ENCODE data around the gene EMP1.
A peak's percentile ranks its signal among the peaks of the same experiment; 100 is the strongest.

The EMP1 gene, protein sequence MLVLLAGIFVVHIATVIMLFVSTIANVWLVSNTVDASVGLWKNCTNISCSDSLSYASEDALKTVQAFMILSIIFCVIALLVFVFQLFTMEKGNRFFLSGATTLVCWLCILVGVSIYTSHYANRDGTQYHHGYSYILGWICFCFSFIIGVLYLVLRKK

DNA sequence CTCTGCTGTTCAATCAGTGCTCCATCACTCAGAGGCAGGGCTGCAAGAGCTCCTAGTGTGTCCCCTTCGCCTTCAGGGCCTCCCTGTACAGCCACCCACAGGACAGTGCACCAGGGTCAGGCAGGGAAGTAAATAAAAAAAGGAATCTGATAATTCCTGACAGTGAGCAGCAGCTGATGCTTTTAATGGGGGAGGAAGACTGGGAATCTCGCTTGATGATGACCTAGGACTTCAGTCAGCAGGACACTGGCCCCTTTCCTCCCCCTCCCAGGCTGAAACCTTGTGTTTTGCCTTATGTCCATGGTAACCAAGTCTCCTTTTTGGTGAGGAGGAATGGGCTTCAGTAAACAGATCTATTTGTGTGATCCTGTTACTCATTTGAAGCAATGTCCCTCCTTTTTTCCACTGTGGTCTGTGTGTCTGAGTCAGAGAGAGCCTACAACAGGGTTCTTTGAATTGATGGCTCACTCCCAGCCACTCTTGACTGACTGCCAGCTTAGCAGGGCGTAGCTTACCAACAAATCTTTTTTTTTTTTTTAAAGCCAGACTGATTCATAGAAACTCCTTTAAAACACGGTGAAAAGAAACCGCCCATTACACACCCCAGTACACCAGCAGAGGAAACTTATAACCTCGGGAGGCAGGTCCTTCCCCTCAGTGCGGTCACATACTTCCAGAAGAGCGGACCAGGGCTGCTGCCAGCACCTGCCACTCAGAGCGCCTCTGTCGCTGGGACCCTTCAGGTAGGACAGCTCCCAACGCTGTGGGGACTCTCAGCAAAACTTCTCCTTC lies at the start of gene EMP1:
EMP1 (plus strand) TSS at position 597 of the 792 bp plus-strand sequence. CDS start 14,785 bp downstream, outside the sequence.
- DNase-seq (ENCODE audit: low read depth in 2 of 2) = peak; percentile 38 to 53

DNA sequence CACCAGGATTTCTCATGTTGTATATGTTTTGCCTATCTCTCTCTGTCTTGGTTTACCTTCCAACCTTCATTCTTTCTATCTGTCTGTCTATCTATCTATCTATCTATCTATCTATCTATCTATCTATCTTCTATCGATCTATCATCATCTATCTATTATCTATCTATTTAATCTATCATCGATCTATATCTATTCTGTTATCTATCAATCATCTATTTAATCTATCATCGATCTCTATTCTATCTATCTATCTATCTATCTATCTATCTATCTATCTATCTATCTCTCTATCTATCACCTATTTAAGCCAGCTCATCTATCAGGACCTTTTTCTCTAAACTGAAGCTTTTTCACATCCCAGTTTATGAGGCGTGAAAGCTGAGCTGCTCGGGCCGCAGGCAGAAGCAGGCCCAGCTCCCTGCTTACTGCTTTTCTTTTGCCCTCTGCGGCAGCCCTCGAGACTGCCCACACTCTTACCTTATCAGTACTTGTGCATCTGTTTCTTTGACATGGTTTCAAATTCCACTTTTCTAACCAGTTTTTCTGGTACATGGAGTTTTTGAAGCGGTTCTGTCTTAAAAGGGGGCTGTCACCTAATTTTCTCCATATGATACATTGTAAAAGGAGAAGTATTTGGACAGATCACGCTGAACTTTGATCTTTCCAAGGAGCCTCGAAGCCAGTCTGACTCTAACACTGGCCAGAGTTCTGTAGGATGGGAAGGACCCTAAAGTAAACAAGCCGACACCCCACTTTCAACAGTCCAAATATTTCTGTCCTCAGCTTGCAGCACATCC lies 48.6 kb upstream of the EMP1 start:
- no peak for DNase-seq (ENCODE audit: low read depth in 2 of 2)

DNA sequence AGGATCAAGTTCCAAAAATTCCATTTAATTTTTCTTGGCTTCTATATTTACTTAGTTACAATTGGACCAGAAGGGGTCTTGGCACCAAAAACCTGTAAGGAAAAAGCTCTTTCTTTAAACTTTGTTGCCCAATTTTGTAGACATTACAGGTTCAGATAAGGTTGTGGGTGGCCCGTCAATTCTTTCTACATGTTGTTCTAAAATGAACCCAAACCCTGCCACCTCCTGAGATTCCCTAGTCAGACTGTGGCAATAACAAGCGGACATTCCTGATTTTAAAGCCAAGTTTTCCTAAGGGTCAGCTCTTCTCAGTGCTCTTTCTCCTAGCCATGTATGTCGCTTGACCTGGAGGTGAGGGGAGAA lies 48.1 kb upstream of the EMP1 start:
- DNase-seq (ENCODE audit: low read depth in 2 of 2) = no peak

DNA sequence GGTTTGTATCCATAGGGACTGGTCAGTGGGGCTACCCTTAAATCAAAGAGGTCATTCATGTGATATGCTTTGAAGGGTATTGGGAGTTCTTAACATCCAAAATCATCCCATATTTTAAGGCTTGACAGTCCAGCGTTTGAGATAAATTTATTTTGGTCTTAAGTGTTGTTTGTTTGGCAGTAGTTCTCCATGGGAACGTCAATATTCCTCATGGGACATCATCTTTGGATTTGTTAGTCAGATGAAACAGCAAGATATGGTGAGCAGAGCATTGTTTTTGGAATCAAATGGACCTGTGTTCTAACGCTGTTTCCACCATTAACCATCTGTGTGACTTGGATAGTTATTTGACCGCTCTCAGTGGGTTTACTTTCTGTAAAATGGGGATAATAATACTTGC lies 47.1 kb upstream of the EMP1 start:
- DNase-seq (ENCODE audit: low read depth in 2 of 2) = no peak

DNA sequence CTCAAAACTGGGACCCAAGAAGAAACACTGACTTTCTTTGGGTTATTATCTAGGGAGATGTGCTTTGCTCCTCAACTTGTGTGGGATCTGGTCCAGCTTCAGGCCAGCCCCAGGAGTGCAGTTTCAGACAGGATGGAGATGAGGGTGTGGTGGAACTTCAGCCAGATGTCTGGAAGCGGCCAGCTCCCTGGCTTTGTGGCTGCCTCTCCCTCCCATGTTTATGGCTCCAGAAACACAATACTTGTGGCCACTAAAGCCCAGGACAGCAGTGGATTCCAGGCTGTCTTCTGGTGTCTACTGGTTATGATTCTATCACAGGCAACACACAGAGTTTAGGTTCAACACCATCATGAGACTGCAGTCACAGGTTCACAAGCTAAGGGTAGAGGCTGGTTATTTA lies 44.2 kb upstream of the EMP1 start:
- DNase-seq (ENCODE audit: low read depth in 2 of 2) = no peak

DNA sequence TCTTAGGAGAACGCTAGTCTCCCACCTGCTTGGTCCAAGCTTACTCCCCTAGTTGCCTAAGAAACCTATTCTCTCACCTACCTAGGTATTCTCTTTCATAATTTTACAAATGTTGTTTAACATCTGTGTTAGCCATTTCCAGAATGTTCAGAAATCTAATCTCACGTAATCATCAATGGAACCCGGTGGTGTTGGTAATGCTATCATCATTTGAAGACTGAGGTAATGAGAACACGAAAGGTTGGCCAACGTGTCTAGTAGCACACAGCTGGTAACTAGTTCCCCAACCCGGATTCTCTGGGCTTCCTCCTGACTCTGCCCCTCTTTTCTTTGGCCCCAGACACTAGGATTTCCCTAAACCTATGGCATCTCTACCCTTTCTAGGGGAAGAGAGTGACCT lies 43.8 kb upstream of the EMP1 start:
- DNase-seq (ENCODE audit: low read depth in 2 of 2) = no peak

DNA sequence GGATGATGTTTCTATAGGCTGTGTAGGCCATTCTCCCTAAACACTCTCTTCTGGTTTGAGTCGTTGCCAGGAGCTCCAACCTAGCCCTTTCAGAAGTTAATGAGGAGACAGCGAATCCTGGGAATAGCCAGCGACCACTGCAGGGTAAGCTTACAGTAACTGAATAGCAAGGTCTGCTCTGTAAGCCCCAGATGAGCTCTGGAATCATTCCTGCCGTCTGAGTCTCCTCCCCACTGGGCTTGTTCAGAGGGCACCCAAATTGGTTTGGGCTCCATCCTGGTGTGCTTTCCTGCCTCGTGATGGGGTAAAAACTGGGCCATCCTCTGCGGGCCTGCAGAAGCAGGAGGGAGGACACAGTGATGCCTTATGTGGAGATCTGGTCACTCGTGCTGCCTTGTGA lies 43.3 kb upstream of the EMP1 start:
- no peak for DNase-seq (ENCODE audit: low read depth in 2 of 2)

DNA sequence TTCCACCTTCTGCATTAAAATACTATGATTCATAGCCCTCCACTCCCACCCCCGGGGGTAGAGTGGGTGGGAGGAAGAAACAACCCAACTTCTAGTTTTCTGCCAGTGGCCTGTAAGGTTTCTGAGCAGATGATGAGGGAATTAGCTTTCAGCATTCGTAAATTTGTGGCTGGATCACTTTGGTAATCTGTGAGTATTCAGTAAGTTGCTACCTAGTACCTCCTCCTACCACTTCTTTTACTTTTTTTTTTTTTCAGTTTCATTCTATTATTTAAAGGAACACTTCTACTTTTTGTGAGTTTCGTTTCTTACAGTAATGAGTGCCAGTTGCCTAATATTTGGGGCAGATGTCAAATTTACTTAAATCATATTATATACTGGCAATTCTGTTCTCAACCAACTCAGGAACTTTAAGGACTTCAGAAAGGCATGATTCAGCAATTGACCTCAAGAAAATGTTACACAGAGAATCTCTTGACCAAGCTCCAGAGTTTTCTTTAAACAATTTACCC lies 42.4 kb upstream of the EMP1 start:
- DNase-seq (ENCODE audit: low read depth in 2 of 2) = no peak

DNA sequence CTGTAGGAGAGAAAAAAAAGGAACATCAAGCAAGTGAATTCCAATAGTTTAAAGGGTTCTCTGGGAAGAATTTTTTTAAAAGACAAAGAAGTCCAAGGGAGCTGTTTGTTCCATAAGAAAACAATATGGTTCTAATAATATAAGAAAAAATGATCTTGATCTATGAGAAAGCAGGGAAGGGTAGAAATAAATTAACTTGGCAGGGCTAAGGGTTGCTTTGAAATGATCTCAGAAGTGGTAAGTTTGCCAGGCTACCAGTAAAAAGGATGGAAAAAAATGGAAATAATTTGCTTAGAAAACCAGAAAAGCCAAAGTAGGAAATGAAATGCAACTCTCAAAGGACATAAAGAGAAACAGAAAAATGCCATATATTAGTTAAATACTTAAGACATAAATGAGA lies 41.7 kb upstream of the EMP1 start:
- no peak for DNase-seq (ENCODE audit: low read depth in 2 of 2)

DNA sequence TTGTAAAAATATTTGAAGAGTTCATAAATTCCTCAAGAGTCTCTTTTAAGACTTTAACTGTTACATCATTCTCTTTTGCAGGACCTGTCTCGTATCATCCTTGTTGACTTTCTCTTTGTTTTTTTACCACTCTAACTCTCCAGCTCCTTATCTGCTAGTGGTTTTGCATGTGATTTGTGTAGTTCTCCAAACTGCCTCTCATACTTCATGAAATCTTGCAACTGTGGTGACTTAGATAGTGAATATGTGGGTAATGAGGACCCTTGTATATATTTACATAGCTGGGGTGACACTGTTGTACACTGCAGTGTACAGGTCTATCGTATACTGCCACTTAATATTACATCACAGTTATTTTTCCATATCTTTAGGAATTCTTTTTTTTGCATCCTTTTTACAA lies 40.2 kb upstream of the EMP1 start:
- no peak for DNase-seq (ENCODE audit: low read depth in 2 of 2)

DNA sequence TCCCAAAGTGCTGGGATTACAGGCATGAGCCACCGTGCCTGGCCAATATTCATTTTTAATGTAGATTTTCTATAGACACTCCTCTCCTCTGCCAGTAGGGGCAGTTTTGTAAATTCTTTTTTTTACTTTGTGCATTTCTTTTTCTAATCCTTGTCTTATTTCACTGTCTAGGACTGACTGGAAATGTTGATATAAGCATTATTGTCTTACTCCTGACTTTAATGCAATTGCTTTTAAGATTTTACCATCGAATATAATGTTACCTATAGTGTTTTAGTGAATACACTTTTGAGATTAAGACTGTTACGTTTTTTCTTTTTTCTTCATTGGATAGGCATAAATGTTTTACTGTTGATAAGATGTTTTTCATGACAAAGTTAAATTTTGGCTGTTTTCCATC lies 35.4 kb upstream of the EMP1 start:
- DNase-seq (ENCODE audit: low read depth in 2 of 2) = no peak

DNA sequence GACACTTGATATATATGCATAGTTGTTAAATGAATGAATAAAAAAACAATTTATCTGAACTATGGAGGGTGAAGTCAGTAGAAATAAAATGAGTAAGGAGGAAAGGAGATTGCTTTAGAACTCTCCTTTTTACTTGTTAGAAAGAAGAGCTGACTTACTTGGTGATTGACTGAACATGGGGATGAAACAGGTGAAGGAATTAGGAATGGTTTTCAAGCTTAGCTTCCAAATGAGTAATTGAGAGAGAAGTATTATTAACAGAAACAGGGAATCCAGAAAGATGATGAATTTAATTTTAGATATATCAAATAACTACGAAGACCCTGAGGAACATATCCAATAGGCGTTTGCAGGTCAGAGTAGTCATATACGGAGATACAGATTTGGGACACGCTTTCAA lies 33.6 kb upstream of the EMP1 start:
- no peak for DNase-seq (ENCODE audit: low read depth in 2 of 2)

DNA sequence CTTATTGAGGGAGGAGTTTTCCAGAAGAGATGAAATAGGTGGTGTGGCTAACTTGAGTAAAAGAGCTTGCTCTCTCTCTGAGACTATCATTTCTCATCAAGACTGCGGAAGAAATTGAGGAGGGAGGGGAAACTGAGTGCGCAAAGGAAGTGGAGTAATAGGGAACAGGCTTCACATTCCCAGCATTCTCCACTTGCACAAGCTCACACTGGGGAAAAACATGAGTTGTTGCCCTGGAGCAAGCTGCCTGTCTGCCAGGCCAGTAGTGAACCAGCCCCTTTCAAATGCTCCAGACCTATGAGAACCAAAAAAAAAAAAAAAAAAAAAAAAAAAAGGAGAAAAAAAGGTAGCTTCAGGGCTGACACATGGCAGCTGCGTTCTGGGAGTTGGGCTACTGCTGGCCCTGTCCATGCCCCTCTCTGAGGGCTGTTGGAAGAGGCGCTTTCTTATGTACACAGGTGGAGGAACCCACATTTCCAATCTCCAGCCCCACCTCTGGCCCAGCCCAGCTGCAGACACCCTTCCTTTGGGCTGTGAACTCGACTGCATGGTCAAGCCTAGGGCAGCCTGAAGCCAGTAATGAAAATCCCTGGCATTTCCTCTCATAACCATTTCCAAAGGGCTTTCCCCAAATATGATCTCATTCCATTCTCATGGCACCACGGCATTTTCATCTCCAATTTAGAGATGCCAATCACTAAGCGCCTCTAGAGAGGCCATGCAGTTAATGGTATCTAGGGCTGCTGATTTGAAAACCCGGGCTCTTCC lies 32.5 kb upstream of the EMP1 start:
- no peak for DNase-seq (ENCODE audit: low read depth in 2 of 2)

DNA sequence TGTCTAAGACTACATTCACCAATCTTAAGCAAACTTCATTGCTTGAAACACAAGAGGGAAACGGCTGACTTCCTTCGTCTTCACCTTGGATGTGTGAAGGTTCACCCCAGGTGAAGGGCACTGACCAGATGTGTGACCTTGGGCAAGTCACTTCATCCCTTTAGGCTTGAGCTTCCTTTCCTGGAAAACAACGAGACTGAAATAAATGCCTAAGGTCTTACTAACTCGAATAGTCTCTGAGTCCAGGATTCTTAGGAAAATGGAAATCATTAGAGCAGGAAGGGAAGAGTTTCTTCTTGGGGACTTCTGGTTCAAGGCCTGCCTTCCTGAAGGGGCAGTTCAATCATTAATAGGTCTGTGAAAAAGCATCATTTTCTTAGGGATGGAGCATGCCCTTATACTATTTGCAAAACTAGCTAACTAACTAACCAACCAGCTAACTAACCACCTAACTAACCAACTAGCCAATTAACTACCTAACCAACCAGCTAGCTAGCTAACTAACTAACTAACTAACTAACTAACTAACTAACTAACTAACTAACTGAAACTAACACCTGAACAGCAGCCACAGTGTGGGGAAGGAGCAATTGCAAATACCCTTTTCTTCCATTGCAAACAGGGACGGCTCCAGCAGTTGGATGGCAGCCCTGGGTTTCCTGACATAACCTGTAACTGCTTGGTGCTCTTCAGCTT lies 31.5 kb upstream of the EMP1 start:
- DNase-seq (ENCODE audit: low read depth in 2 of 2) = no peak

DNA sequence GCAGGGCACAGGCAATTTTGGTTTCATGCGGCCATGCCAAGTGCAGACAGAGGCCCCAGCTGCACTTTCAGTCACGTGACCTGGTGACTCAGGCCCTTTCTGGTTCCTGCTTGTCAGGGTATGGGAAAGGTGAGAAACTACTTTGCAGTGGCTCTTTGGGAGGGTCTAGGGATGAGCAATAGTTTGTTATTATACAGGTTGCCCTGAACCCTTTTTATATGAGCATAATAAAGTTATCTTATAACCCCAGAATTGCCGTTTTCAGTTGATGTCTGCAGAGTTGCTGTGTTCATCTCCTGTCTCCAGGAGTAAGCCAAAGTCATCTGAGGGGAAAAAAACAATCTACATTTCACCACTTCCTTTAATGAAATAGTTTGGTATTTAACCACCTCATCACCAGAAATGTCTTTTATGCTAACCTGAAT lies 30.9 kb upstream of the EMP1 start:
- peak; percentile 61 to 70 for DNase-seq (ENCODE audit: low read depth in 2 of 2)

DNA sequence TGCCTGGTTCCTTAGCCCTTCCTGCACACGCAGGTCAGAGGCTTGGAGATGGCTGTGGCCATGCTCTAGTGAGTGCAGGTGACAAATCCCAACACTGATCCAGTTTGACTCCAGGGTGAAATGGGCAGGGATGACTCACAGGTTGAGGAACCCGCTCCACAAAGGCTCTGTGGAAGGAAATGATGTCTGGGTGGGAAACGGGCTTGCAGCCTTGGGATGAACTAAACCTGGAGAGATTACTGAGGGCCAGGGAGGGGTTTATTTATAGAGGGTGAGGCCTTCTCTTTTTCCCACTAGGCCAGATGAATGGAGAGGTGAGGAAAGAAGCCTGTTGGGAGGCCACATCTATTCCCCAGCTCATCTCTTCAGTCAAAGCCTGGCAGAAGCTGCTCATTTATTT lies 29.3 kb upstream of the EMP1 start:
- DNase-seq (ENCODE audit: low read depth in 2 of 2) = no peak

DNA sequence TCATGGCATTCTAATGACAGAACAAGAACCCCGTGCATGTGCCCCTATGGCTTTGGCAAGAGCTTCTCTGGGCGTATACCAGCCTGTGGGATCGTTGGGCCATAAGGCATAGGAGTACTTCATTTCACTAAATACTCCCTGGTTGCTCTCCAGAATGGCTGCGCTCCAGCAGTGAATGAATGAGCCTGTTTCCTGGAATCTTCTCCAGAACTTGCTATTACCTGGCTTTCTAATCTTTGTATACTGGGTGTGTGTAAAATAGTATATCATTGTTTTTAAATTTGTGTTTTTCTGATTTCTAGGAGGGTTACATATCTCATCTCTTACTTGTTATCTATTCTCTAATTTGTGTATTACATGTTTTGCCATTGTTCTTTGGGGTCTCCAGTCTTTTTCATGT lies 28.6 kb upstream of the EMP1 start:
- no peak for DNase-seq (ENCODE audit: low read depth in 2 of 2)

DNA sequence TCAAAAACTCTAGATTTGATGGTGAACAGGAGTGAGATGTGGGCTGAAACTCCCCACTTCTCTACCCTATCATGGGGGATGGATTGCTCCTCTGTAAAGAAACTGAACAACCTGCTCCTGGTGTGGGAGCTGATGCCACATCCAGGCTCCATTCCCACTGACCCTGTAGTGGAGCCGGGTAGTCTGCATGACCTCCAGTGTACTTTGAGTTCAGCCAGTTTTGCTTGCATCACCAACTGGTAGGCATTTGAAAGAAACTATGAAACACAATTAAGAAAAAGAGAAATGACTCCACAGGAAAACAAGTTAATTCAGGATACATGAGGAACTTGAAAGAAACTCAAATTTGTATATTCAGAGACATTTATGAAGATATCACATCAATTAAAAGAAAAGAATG lies 27.3 kb upstream of the EMP1 start:
- DNase-seq (ENCODE audit: low read depth in 2 of 2) = no peak

DNA sequence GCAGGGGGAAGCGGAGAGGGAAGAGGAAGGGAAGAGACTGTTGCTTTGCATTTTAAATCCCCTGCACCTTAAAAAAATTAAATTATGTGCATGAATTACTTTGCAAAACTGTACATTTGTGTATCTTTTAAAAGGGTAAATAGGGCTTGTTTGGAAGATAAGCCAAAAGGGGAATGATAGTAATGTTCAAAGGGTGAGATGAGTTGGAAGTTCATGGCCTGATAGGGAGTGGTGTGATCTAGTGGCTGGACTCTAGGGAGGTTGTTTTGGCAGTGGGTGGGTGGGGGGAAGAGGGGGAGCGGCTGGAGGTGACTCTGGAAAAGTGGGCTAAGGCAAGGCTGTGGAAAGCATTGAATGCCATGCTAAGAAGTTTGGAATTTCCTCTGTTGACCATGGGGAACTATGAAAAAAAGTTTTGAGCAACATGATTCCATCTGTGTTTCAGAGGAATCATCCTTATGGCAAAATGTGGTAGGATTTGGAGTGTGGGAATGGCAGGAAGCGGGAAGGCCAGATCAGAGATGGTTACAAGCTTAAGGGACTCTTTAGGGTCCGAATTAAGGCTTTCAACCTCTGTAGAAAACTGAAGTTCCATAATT lies 25.5 kb upstream of the EMP1 start:
- DNase-seq (ENCODE audit: low read depth in 2 of 2) = no peak

DNA sequence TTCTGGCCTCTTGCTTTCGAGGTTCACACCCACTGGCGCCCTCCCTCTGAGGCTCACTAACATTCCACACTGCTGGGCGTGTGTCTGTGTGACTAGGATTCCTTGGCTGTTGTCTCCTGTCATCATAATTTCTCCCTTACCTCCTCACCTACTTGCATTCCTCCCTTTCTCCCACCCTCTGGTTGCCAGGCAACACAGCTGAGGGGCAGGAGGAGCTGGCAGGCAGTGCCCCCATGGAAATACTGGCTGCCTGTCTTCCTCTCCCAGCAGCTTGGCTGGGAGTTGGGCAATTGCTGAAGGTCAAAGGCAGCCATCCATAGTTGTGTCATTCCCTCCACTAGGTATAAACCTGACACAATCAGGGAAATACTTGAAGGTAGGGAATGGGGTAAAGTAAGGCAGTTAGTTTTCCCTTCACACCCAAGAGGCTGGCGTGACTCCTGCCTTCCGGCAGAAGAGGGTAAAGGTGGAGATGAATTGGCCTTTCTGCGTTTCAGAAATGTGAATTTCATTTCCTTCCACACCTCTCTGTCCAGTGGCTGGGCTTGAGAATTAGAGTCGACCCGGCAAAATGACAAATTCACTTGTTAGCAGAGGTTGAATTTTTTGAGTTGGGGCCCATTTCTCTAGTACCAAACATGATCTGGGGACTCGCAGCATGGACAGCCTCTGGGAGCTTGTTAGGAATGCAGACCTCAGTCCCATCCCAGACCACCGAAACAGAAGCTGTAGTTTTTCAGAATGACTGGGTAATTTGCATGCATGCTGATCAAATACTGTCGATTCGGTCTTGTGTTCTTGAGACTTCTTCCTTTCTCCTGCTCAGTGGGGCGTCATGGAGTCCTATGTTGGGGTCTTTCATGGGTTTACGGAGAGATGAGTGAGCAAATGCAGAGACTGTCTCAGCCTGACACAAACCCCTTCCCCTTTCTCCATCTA lies 24.3 kb upstream of the EMP1 start:
- no peak for DNase-seq (ENCODE audit: low read depth in 2 of 2)
